HG03558 (cell line): Measurements from ENCODE around the gene MRPS18A.
A peak's percentile ranks its signal among the peaks of the same experiment; 100 is the strongest.

Experiments
- ATAC-seq: cut with Tn5 transposase; IDR thresholded peaks from one replicate; pipeline ENCODE4 v1.9.1; 2021; ENCODE audit warnings: moderate number of reproducible peaks; ENCODE audit not compliant: unreplicated experiment; ENCODE audit errors: extremely low read depth

Gene MRPS18A

GRCh38 chr6:43718387-43719105 is 31.0 kb upstream of the MRPS18A start:
- no peak for ATAC-seq

DNA sequence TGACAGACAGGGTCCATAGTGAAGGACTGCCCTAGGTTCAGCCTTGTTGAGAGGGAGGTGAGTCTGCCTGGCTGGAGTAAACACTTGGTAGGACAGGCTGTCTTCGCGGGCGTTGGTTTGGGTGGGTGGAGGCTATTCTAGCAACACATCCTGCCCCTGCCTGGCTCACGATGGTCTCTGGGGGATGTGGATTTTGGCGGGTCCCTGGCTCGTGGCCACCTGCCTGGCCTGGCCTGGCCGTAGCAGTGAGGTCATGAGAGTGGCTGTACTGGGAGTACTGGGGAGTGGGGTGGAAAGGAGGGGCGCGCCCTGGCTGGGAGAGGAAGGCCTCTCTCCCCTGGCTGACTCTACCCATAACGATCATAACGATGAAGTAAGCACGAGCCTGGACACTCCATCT is 30.2 kb upstream of the MRPS18A start:
- no peak for ATAC-seq

GRCh38 chr6:43717389-43717788 is 29.8 kb upstream of the MRPS18A start:
- ATAC-seq: no peak

DNA sequence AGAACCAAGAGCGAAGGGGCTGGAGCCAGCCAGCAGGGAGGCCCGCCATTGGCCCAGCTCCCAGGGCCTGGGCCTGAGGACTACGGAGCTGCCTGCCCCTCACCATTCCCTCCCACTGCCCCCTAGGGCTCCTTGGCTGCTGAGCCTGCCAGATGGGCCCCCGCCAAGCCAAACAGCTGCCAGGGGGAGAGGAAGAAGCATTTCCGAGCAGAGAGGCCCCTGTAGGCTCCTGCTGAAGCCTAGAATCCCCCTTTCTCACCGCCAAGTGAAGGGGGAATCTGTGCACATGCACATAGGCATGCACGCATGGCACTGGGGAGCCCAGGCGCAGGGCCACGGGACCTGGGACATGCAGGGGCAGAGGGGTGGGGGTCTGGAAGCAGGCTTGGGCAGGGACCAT is 28.5 kb upstream of the MRPS18A start:
- no peak for ATAC-seq

DNA sequence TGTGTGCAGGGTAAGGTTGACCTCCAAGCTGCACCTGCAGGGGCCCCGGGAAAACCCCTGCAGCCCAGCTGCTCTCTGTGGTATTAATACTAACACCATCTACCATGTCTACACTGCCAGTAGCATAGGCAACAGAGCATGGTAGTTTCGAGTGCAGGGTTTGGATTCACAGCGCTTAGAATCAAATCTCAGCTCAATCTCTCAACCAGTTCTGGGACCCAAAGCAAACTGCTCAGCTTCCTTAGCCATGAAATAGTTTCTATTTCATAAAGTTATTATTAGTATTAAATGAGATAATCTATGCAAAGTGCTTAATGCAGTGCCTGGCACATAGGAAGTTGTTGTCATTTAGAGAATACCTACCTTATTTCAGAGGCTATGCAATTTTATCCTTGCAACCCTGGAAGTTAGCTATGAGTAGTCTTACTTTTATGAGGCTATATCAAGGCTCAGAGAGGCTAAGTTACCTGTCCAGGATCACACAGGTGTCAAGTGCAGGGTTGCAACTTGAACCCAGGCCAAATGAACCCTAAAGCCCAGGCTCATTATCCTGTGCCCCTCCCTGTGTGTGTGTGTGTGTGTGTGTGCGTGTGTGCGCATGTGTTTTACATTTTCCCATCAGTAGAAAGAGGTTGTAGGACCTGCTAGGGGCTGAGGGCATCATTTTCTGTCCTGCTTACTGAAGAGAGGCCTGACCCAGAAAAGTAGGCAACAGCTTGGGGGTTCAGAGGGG is 27.6 kb upstream of the MRPS18A start:
- ATAC-seq: peak; percentile 79

DNA sequence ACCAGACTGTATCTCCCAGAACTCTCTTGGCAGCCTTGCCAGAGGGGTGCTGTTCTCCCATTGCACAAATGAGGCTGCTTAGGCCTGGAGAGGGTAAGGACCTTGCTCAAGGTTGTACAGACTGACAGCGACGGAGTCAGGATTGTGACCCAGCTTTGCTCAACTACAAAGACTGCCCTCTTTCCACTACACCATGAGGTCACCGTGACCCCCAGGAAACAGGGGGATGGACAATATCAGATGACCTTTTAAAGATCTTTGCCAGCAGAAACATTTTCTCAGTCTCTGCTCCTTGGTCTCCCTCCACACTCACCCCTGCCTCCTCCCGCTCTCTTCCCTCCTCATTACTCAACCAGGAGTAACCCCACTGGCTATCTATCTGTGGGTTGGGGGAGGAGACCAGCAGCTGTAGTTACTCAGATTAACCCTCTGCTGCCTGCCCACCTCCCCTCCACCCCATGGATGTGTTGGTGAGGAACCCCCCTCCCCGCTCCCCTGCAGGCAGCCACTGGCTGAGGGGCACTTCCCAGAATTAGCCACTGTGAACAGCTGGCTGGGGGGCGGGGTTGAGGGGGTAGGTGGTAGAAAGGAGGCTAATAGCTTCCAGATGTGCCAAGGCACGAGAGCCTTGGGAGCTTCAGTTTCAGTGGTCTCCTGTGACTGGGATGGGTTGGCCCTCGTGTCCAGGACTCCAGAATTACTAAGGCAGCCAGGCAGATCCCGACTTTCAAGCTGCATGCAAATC is 26.9 kb upstream of the MRPS18A start:
- ATAC-seq: no peak

GRCh38 chr6:43713643-43714310 is 26.2 kb upstream of the MRPS18A start:
- no peak for ATAC-seq

DNA sequence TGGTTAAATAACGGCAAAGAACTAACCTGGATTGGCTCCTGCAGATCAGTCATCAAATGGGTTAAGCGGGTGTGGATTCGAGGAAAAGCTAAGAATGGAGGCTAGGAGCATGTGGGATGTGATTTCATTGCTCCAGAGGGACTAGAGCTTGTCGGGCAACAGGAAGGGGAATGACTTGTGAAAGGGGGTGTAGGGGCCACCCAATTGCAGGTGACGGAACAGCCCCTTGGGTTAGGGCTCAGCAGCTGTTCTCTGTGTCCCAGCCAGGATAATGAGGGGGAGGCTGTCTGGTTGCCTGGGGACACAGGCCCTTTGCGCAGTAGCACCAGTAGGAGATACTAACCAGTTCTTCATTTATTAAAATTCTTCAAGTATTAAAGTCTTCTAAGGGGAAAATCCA is 25.0 kb upstream of the MRPS18A start:
- ATAC-seq: no peak

DNA sequence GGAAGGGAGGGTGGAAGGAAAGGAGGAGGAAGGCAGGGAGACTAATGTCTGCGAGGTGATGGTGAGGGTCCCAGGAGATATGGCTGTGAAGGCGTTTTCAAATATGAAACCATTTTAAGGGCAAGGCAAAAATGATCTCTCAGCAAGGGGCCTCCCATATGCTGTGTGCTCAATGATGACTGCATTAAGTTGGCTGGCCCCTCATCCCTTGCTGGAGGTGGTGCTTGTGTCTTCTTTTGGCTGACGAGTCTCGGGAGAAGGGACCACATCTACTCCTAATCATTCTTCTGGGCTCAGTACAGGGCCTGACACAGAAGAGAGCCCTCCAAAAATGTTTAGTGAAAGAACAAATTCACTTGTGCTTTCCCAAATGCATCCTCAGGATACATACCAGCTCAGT is 23.0 kb upstream of the MRPS18A start:
- no peak for ATAC-seq

- no peak for ATAC-seq
Measured at GRCh38 chr6:43709654-43710303, 22.2 kb upstream of the MRPS18A start.

DNA sequence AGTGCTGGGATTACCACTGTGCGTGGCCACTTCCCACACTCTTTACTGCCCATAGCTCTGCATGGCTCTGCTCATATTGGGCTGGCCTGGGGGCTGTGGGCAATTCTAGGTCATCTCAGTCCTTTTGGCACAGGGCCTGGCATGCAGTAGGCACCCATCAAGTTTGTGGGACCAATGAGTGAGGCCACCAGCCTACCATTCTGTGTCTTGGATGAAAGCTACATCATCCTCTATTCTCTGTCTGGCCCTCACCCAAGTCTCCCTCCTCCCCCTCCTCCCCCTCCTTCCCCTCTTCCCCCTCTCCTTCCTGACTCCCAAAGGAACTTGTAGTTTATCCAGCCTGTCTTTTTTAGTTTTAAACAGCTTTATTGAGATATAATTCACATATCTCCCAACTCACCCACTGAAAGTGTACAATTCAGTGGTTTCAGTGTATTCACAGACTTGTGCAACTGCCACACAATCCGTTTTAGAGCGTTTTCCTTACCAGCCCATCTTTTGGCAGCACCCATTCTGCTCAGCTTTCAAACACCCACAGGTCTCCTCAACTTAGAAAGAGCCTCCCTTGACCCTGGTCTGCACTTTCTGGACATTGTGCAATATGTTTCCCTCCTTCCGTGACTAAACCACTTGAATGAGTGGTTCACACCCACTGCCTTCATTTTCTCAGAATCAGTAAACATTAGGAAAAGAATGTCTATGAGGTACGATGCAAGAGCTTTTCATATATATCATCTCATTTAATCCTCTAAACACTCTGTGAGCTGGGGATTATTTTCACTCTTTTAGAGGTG is 21.5 kb upstream of the MRPS18A start:
- ATAC-seq: no peak

GRCh38 chr6:43707767-43708166 is 20.2 kb upstream of the MRPS18A start:
- ATAC-seq: no peak

DNA sequence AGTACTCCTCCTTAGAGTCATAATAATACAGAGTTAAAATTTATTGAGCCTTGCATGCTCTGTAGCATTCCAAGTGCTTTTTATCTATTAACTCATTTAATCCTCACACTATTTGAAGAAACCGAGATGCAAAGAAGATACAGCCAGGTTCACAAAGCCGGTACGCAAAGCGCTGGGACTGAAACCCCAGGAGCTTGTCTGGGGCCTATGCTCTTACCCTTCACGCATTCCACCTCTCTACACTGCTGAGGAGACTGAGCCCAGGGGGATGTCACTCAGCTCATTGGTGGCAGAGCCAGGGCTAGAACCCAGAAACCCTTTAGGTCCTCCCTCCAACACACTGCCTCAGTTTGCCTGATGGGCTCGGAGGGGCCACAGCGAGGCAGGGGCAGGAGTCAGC is 19.7 kb upstream of the MRPS18A start:
- no peak for ATAC-seq

DNA sequence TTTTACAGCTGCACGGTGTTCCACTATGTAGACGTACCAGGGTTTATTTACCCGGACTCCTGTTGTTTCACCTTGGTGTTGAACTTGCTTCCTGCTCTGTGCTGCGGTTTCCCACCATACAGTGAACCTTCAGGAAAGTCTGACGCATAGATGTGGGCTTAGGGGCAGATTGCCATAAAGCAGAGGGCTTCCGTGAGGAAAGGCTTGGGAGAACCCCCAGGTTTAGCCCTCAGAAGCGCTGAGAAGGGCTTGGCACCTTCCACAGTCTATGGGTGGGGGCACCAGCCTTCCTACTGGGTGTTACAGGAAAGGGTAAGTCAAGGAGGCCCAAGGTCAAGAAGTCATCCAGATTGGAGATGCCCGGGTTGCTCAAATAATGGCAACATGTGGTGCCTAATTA is 19.2 kb upstream of the MRPS18A start:
- no peak for ATAC-seq

- ATAC-seq: no peak
Measured at GRCh38 chr6:43705996-43706395, 18.4 kb upstream of the MRPS18A start.

DNA sequence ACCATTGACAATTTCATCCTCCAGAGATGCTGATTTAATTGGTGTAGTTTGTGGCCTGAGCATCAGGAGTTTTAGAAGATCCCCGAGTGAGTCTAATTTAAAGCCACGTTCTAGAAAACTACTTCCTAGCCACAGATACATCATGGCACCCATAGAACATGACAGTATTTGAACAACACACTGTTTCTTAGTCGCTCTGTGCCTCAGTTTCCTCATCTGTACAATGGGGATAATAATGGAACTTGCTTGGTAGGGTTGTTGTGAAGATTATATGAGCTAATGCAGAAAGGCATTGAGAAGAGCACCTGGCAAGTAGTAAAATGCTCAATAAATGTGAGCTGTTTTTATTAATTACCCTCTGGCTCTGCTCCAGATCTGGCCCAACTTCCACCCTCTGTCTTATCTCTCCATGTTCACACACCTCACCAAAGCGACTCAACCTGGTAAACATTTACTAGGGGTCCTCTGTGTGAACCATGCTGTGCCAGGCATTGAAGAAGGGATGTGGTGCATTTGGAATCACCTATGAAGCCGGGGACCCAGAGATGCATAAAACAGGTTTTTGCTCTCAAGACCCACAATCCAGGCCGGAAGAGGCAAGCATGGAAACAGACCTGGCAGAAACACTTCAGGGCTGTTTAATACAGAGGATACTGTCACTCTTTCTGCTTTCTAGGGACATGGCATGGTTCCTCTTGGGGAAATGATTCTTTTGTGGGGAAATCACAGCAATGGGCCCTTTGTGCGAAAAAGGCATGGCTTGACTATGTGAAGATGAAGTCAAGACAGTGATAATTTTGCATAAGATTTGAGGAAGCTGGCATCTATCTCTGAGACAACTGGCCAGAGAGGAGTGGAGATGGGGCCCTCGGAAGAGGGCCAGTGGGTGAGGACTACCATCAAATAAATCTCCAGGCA is 16.2 kb upstream of the MRPS18A start:
- no peak for ATAC-seq

GRCh38 chr6:43702534-43703440 is 15.2 kb upstream of the MRPS18A start:
- ATAC-seq: no peak

GRCh38 chr6:43702171-43702533 is 14.6 kb upstream of the MRPS18A start:
- no peak for ATAC-seq
